MM.1S (cell line): ENCODE measurements around the gene BAG3.

Experiments
- EZH2 ChIP-seq: fragments of 300-600 bp; sonication (generic); optimal IDR thresholded peaks from 2 replicates; pipeline ENCODE3; 2017; ENCODE audit warnings: low read depth, mild to moderate bottlenecking, antibody characterized with exemption, low read length, mixed read lengths
- TF ChIP-seq, protein P1 (sequence below): fragments of 300-600 bp; sonication (generic); IDR thresholded peaks from 2 replicates; pipeline ENCODE4 v1.5.1; 2016; ENCODE audit warnings: antibody characterized with exemption, low read length, mixed read lengths

DNA sequence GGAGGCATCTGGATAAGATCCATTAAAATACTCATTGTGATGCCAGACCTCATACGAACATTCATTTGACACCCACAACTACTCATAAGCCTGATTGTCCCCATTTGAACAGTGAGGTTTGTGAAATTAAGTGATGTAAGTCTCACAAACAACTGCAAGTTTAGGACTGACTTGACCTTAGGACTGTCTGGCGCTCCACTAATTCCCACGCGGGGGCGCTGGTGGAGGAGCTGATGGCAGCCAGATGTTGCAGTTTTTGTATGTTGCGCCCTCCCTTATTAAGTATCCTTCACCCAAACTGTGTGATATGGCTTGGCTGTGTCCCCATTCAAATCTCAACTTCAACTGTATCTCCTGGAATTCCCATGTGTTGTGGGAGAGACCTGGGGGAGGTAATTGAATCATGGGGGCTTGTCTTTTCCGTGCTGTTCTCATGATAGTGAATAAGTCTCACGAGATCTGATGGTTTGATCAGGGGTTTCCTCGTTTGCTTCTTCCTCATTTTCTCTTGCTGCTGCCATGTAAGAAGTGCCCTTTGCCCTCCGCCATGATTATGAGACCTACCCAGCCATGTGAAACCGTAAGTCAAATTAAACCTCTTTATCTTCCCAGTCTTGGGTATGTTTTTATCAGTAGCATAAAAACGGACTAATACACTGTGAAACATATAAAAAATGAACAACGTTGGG, 34.2 kb upstream of the BAG3 start:
- no peak for TF ChIP-seq EZH2
- TF ChIP-seq, protein P1, sequence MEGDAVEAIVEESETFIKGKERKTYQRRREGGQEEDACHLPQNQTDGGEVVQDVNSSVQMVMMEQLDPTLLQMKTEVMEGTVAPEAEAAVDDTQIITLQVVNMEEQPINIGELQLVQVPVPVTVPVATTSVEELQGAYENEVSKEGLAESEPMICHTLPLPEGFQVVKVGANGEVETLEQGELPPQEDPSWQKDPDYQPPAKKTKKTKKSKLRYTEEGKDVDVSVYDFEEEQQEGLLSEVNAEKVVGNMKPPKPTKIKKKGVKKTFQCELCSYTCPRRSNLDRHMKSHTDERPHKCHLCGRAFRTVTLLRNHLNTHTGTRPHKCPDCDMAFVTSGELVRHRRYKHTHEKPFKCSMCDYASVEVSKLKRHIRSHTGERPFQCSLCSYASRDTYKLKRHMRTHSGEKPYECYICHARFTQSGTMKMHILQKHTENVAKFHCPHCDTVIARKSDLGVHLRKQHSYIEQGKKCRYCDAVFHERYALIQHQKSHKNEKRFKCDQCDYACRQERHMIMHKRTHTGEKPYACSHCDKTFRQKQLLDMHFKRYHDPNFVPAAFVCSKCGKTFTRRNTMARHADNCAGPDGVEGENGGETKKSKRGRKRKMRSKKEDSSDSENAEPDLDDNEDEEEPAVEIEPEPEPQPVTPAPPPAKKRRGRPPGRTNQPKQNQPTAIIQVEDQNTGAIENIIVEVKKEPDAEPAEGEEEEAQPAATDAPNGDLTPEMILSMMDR = peak; percentile 52
